Mammary epithelial cell (primary cell): ENCODE data around the gene BICRA.

Experiments used
- CTCF ChIP-seq, 2 donors: IDR thresholded peaks in 1 of 2; conservative IDR thresholded peaks in 1 of 2; 2 replicates each; pipeline ENCODE4 v1.5.1; 2011 to 2012; ENCODE audit warnings: inconsistent platforms in 2 of 2, low read length in 2 of 2, mild to moderate bottlenecking in 2 of 2, control low read depth in 1 of 2, low read depth in 1 of 2; ENCODE audit not compliant: insufficient read depth in 1 of 2; ENCODE audit errors: extremely low read depth in 1 of 2
- EZH2 ChIP-seq: IDR thresholded peaks from 2 replicates; pipeline ENCODE4 v1.6.1; 2012; ENCODE audit warnings: low read length, inconsistent platforms, borderline replicate concordance

- TF ChIP-seq CTCF (conservative IDR thresholded peaks at IDR 0.05 in 1 of 2, IDR thresholded peaks at IDR 0.05 in 1 of 2; ENCODE audit: extremely low read depth in 1 of 2, insufficient read depth in 1 of 2, low read depth in 1 of 2, low read length in 2 of 2) (no peak), EZH2 (no peak)
Measured at GRCh38 chr19:47625650-47626049, 16.7 kb downstream of the BICRA start.
